Measurements from ENCODE around the gene GUK1. TPM values are rescaled to one million over a fixed set of nuclear protein-coding genes. Genes with fewer than 3 reads are reported as not detected.

Gene GUK1
- total RNA-seq, 1 donor from 2014 or later = 101 TPM

- H3K36me3 Mint-ChIP-seq (ENCODE audit: insufficient read depth) = peaks cover 4% of the 10 kb centered on the region
- no peak overlapping the region for H3K27ac Mint-ChIP-seq
- H3K4me3 Mint-ChIP-seq (ENCODE audit: low read depth) = no peak overlapping the region
- no peak for DNase-seq (ENCODE audit: low spot score, unreplicated experiment)
- H3K27me3 Mint-ChIP-seq = no peaks in the 10 kb centered on the region
- TF ChIP-seq CTCF (IDR thresholded peaks at IDR 0.05; ENCODE audit: unreplicated experiment) = no peak
- H3K4me1 Mint-ChIP-seq (ENCODE audit: low read depth) = peaks cover 10% of the 10 kb centered on the region
- peaks cover 15% of the 10 kb centered on the region for H3K9me3 Mint-ChIP-seq (ENCODE audit: low read depth)
These were observed 19.1 kb upstream of the GUK1 start for GRCh38 chr1:228120857-228121489.

GRCh38 chr1:228122921-228123441 lies 17.1 kb upstream of the GUK1 start:
- H3K27ac Mint-ChIP-seq = no peak overlapping the region
- no peak for DNase-seq (ENCODE audit: low spot score, unreplicated experiment)
- TF ChIP-seq CTCF (IDR thresholded peaks at IDR 0.05; ENCODE audit: unreplicated experiment) = no peak
- no peak overlapping the region for H3K4me3 Mint-ChIP-seq (ENCODE audit: low read depth)
- H3K36me3 Mint-ChIP-seq (ENCODE audit: insufficient read depth) = peaks cover 2% of the 10 kb centered on the region
- H3K9me3 Mint-ChIP-seq (ENCODE audit: low read depth) = peaks cover 13% of the 10 kb centered on the region
- H3K27me3 Mint-ChIP-seq = peaks cover 3% of the 10 kb centered on the region
- peaks cover 10% of the 10 kb centered on the region for H3K4me1 Mint-ChIP-seq (ENCODE audit: low read depth)

- H3K4me3 Mint-ChIP-seq (ENCODE audit: low read depth) = no peak overlapping the region
- H3K9me3 Mint-ChIP-seq (ENCODE audit: low read depth) = peaks cover 11% of the 10 kb centered on the region
- H3K36me3 Mint-ChIP-seq (ENCODE audit: insufficient read depth) = no peaks in the 10 kb centered on the region
- H3K27ac Mint-ChIP-seq = peak overlapping the region; percentile 74
- peaks cover 3% of the 10 kb centered on the region for H3K27me3 Mint-ChIP-seq
- DNase-seq (ENCODE audit: low spot score, unreplicated experiment) = no peak
- no peak for TF ChIP-seq CTCF (IDR thresholded peaks at IDR 0.05; ENCODE audit: unreplicated experiment)
- H3K4me1 Mint-ChIP-seq (ENCODE audit: low read depth) = peaks cover 10% of the 10 kb centered on the region
These were observed 16.6 kb upstream of the GUK1 start for GRCh38 chr1:228123505-228123904.

GRCh38 chr1:228125185-228125584 lies 14.9 kb upstream of the GUK1 start:
- Mint-ChIP-seq H3K4me3 (ENCODE audit: low read depth) (no peak overlapping the region), H3K27ac (no peak overlapping the region), H3K36me3 (ENCODE audit: insufficient read depth) (no peaks in the 10 kb centered on the region), H3K27me3 (peaks cover 3% of the 10 kb centered on the region), H3K9me3 (ENCODE audit: low read depth) (no peaks in the 10 kb centered on the region), H3K4me1 (ENCODE audit: low read depth) (peaks cover 10% of the 10 kb centered on the region)
- no peak for DNase-seq (ENCODE audit: low spot score, unreplicated experiment)
- TF ChIP-seq CTCF (IDR thresholded peaks at IDR 0.05; ENCODE audit: unreplicated experiment) = no peak

GRCh38 chr1:228131766-228132165 lies 8.3 kb upstream of the GUK1 start:
- Mint-ChIP-seq H3K27ac (peak overlapping the region; percentile 91), H3K4me1 (ENCODE audit: low read depth) (peaks cover 6% of the 10 kb centered on the region), H3K27me3 (peaks cover 35% of the 10 kb centered on the region), H3K4me3 (ENCODE audit: low read depth) (no peak overlapping the region), H3K36me3 (ENCODE audit: insufficient read depth) (no peaks in the 10 kb centered on the region), H3K9me3 (ENCODE audit: low read depth) (no peaks in the 10 kb centered on the region)
- no peak for DNase-seq (ENCODE audit: low spot score, unreplicated experiment)
- no peak for TF ChIP-seq CTCF (IDR thresholded peaks at IDR 0.05; ENCODE audit: unreplicated experiment)

Data from progenitor cell of endocrine pancreas (in vitro differentiated cells).